Caco-2 (cell line): Measurements from ENCODE around the gene RAB37. TPM values are rescaled to one million over a fixed set of nuclear protein-coding genes. Genes with fewer than 3 reads are reported as not detected.

ENCODE experiments used
- BruUV-seq: library from RNA; stranded (reverse); fragments of 400-500 nt; replicated peaks from 2 replicates; lab custom pipeline; 2021; lab: Mats Ljungman, UMichigan
- CTCF ChIA-PET: fragments of 300-600 bp; sonication (Branson Sonifier 250); formaldehyde crosslinking; loops from one replicate; lab custom pipeline; 2022; ENCODE audit warnings: antibody characterized with exemption; lab: Charles Lee
- POLR2A ChIA-PET: fragments of 300-600 bp; sonication (Branson Sonifier 250); formaldehyde crosslinking; loops from one replicate; lab custom pipeline; 2022; ENCODE audit warnings: antibody characterized with exemption; lab: Charles Lee
- DNase-seq, 2 experiments: peaks; one replicate each; pipeline versions ENCODE4 v3.0.0 to v3.0.0-alpha.2; 2020 to 2022
- H3K27me3 ChIP-seq: replicated peaks from 2 replicates; pipeline ENCODE4 v1.6.0; 2011; ENCODE audit warnings: low read length; ENCODE audit not compliant: control insufficient read depth, insufficient read depth
- H3K36me3 ChIP-seq: 2 replicates; pipeline ENCODE4 v1.5.1; 2011; ENCODE audit warnings: low read length; ENCODE audit not compliant: control insufficient read depth, insufficient read depth
- H3K4me1 ChIP-seq: fragments of 250-450 bp; sonication (Bioruptor Pico); 2 replicates; pipeline ENCODE4 v1.5.1; 2020; ENCODE audit warnings: mild to moderate bottlenecking
- H3K4me3 ChIP-seq: 2 replicates; pipeline ENCODE4 v1.5.1; 2011; ENCODE audit warnings: low read depth, mild to moderate bottlenecking, control low read depth, low read length
- H3K9me3 ChIP-seq: fragments of 250-450 bp; sonication (Bioruptor Pico); 2 replicates; pipeline ENCODE4 v1.5.1; 2020; ENCODE audit warnings: mild to moderate bottlenecking, moderate library complexity
- H3K27ac Mint-ChIP-seq: one replicate; pipeline ENCODE4 v1.8.0; 2022; ENCODE audit warnings: mixed read lengths; ENCODE audit not compliant: unreplicated experiment
- H3K27me3 Mint-ChIP-seq: one replicate; pipeline ENCODE4 v1.8.0; 2022; ENCODE audit warnings: mixed read lengths; ENCODE audit not compliant: insufficient read depth, unreplicated experiment
- H3K36me3 Mint-ChIP-seq: one replicate; pipeline ENCODE4 v1.8.0; 2022; ENCODE audit warnings: mild to moderate bottlenecking, mixed read lengths; ENCODE audit not compliant: insufficient read depth, unreplicated experiment
- H3K4me1 Mint-ChIP-seq: one replicate; pipeline ENCODE4 v1.8.0; 2022; ENCODE audit warnings: low read depth, mixed read lengths; ENCODE audit not compliant: unreplicated experiment
- H3K4me3 Mint-ChIP-seq: one replicate; pipeline ENCODE4 v1.8.0; 2022; ENCODE audit warnings: mild to moderate bottlenecking, moderate library complexity, mixed read lengths; ENCODE audit not compliant: unreplicated experiment
- H3K9me3 Mint-ChIP-seq: one replicate; pipeline ENCODE4 v1.8.0; 2022; ENCODE audit warnings: mixed read lengths; ENCODE audit not compliant: unreplicated experiment
- CTCF ChIP-seq, 2 experiments: fragments of 200-600 bp in 1 of 2; IDR thresholded peaks; 1 replicate in 1 of 2; 2 replicates in 1 of 2; pipeline versions ENCODE4 v1.5.1 to v1.8.0; 2011 to 2022; ENCODE audit warnings: antibody characterized with exemption in 1 of 2, control low read depth in 1 of 2, inconsistent platforms in 1 of 2, low read depth in 1 of 2, low read length in 1 of 2, mild to moderate bottlenecking in 1 of 2, moderate library complexity in 1 of 2; ENCODE audit not compliant: insufficient read depth in 1 of 2, severe bottlenecking in 1 of 2, unreplicated experiment in 1 of 2
- intact Hi-C: fragments of 100-400 bp; cut with micrococcal nuclease; formaldehyde crosslinking; loops from one replicate; pipeline ENCODE4 v1.10.0; 2022; ENCODE audit not compliant: unreplicated experiment
- total RNA-seq: library from RNA; stranded (reverse); gene quantifications from 2 replicates; pipeline ENCODE4 v1.2.3, GENCODE V29; 2022

The RAB37 gene
- total RNA-seq, 1 experiment from 2014 or later, result 12.3 TPM

DNA sequence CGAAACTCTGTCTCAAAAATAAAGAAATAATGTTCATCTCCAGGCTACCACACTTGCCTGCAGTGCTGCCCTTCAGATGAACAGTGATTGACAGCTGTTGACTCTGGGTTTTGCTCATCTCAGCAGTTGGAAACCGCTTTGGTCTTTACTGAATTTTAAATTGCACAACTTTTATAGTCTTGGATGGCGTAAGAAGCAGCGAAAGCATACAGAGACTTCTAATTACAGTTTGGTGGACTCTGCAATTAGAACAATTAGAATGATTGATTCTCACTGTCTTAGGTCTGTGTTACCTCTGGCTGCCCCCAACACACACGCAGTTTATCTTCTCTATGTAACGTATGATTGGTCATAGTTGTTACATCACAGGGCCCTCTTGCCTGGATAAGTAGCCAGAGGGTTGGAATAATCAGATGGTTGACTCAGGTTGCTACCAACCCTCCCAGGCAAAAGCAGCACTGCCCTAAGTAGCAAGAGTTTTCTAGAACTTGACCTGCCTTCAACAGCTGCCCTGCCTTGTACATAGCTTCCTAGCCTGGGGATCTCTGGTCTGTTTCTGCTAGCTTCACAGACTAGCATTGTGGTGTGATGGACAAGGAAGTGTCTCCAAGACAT, 41.0 kb downstream of the RAB37 start:
- intact Hi-C loops, result loop anchor here (2.0 kb wide), 1 partner anchor 17 kb away; no protein-coding TSS in a partner anchor
- Histone ChIP-seq H3K4me1 (peaks cover 18% of the 10 kb centered on the region), H3K9me3 (no peaks in the 10 kb centered on the region), H3K4me3 (no peak overlapping the region), H3K36me3 (peaks cover under 1% of the 10 kb centered on the region; the same call in 1 of the 2 replicates), H3K27me3 (no peaks in the 10 kb centered on the region)
- DNase-seq, result no peak
- Mint-ChIP-seq H3K4me1 (peaks cover 12% of the 10 kb centered on the region), H3K4me3 (peak overlapping the region; percentile 11), H3K36me3 (peaks cover 47% of the 10 kb centered on the region), H3K9me3 (no peaks in the 10 kb centered on the region), H3K27ac (no peak overlapping the region), H3K27me3 (no peaks in the 10 kb centered on the region)
- BruUV-seq, result TSS peak; percentile 31
- ChIA-PET CTCF (interaction anchor here (0.6 to 2.8 kb wide), 3 partner anchors 34 to 384 kb away, joined by 3 to 26 read pairs (median 21); partner anchors contain the start of gene RAB37), POLR2A (no interaction called here)
- TF ChIP-seq CTCF (IDR thresholded peaks at IDR 0.05; ENCODE audit: insufficient read depth in 1 of 2, low read depth in 1 of 2, low read length in 1 of 2, severe bottlenecking in 1 of 2, unreplicated experiment in 1 of 2), result no peak

DNA sequence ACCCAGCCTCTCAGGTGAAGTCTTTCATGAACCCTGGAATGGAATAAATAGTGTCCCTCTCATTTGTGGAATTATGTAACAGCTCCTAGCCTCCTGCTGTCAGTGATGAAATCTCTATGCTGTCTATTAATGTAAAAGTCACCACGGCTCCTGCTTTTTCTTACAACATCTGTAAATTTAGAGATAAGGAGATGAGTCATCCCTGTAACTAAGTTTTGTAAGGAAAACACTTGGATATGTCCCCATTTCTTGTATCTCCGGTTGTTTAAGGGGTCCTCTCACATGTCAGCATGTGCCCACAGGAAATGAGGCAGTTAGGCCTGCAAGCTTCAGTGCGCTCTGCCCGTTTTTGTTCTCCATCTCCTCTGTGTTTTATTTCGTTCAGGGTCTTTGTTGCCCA, 41.9 kb downstream of the RAB37 start:
- ChIA-PET CTCF (no interaction called here), POLR2A (interaction anchor here (1.3 kb wide), 1 partner anchor 42 kb away, joined by 7 read pairs; the partner anchor contains the start of gene RAB37)
- Histone ChIP-seq H3K4me1 (peaks cover 9% of the 10 kb centered on the region), H3K27me3 (no peaks in the 10 kb centered on the region), H3K36me3 (no peaks in the 10 kb centered on the region), H3K4me3 (no peak overlapping the region), H3K9me3 (no peaks in the 10 kb centered on the region)
- Mint-ChIP-seq H3K4me3 (peak overlapping the region; percentile 16), H3K4me1 (peaks cover 3% of the 10 kb centered on the region), H3K27me3 (no peaks in the 10 kb centered on the region), H3K27ac (no peak overlapping the region), H3K36me3 (peaks cover 37% of the 10 kb centered on the region), H3K9me3 (no peaks in the 10 kb centered on the region)
- intact Hi-C loops, result no loop called here
- no peak for TF ChIP-seq CTCF (IDR thresholded peaks at IDR 0.05; ENCODE audit: insufficient read depth in 1 of 2, low read depth in 1 of 2, low read length in 1 of 2, severe bottlenecking in 1 of 2, unreplicated experiment in 1 of 2)
- BruUV-seq, result no TSS peak
- no peak for DNase-seq

- Histone ChIP-seq H3K9me3 (no peaks in the 10 kb centered on the region), H3K4me1 (0 out of 2 replicates have a peak, but pooled peaks cover 5% of the 10 kb centered on the region), H3K4me3 (no peak overlapping the region), H3K27me3 (no peaks in the 10 kb centered on the region), H3K36me3 (no peaks in the 10 kb centered on the region; the same call in 1 of the 2 replicates)
- Mint-ChIP-seq H3K4me3 (no peak overlapping the region), H3K27me3 (no peaks in the 10 kb centered on the region), H3K4me1 (no peaks in the 10 kb centered on the region), H3K27ac (no peak overlapping the region), H3K36me3 (peaks cover 35% of the 10 kb centered on the region), H3K9me3 (no peaks in the 10 kb centered on the region)
- ChIA-PET CTCF (interaction anchor here (1.5 kb wide), 1 partner anchor 20 kb away, joined by 4 read pairs; no protein-coding TSS in a partner anchor), POLR2A (interaction anchor here (1.3 kb wide), 1 partner anchor 43 kb away, joined by 7 read pairs; the partner anchor contains the start of gene RAB37)
- no peak for DNase-seq
- intact Hi-C loops, result no loop called here
- no TSS peak for BruUV-seq
- TF ChIP-seq CTCF (IDR thresholded peaks at IDR 0.05; ENCODE audit: insufficient read depth in 1 of 2, low read depth in 1 of 2, low read length in 1 of 2, severe bottlenecking in 1 of 2, unreplicated experiment in 1 of 2), result no peak
These were observed 42.4 kb downstream of the RAB37 start for GRCh38 chr17:74779501-74779900.
